GM18907 (cell line): Measurements from ENCODE around the gene LARGE1.

Experiments used
- ATAC-seq: cut with Tn5 transposase; IDR thresholded peaks from one replicate; pipeline ENCODE4 v1.9.1; 2021; ENCODE audit warnings: mild to moderate bottlenecking, moderate library complexity; ENCODE audit not compliant: unreplicated experiment

LARGE1 gene

GRCh38 chr22:33535937-33536875 lies 384.1 kb downstream of the LARGE1 start:
- ATAC-seq = no peak

DNA sequence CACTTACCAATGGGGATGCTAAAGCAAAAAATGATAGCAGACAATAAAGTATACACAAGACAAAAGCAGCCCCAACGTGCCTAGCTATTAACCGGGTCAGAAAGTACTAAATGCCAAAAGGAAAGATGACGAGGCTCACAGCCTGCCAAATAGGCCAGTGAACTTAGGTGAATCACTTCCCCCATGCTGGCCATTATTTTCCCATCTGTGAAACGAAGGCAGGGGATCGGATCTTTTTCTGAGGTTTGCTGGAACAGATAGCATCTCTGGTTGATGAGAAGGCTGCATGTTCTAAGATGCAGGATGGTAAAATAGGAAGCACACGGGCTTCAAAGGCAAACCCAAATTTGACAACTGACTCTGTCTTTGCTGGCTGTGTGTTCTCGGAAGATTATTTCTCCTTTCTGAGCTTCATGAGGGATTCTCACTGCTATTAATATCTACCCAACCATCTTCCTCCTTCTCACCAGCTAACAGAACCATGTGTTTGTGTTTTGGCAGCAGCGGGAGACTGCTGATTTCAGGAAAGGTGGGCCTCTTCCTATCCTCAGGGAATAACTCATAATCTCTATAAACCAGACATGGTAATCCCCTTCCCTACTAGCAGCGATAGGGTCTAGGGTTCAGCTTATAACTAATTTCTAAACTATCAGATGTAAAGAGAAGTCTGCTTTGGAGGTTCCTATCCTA lies 390.7 kb downstream of the LARGE1 start:
- ATAC-seq = no peak

DNA sequence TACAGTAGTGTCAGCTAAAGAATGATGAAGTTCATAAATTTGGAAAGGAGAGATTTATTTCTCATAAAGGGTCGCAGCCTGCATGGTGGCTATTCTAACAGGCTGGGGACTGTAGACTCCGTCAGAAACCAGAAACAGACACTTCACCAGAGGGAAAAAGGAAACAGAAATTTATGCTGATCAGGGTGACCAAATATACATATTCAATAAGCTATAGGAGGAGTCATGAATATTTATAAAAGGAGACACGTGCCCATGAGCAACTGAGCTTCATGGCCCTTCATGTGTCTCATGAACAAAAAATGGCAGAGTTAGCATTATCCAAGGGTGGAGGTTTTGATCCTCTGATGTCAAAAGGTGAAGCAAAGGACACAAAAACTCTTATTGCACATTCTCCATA lies 392.1 kb downstream of the LARGE1 start:
- no peak for ATAC-seq

GRCh38 chr22:33526434-33527107 lies 393.7 kb downstream of the LARGE1 start:
- ATAC-seq = no peak

DNA sequence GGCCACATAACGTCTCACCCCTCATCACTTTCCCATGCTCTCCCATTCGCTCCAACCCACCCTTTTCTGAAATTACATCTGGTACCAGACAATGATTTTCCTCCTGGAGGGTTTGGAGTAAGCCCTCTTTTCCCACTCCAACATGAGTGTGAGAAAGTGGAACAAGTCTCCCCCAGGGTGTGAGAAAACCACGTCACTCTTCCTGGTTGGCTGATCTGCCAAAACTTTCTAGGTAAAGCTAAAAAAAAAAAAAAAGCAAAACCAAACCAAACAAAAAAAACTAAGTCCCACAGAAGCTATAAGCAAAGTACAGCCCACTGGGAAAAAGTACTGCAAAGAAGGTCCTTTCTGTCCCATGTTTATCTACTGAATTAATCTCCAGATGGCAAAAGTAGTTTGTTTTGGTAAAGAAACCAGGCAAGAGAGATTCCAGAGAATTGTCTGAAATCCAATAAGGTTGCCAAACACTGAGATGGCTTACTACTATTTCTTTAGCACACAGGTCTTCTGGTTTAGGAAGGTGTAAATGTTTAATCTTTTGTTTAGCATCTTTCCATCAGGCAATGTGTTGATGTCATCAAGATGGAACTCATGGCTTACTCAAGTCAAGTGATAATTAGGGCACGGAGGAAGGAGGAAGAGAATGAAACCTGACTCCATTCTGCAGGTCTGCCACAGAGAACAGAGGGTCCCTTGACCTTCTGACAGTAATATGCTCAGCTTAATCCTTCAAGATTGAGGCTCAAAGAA lies 395.6 kb downstream of the LARGE1 start:
- ATAC-seq = no peak

- ATAC-seq = no peak
These were observed 398.2 kb downstream of the LARGE1 start for GRCh38 chr22:33521879-33522665.

DNA sequence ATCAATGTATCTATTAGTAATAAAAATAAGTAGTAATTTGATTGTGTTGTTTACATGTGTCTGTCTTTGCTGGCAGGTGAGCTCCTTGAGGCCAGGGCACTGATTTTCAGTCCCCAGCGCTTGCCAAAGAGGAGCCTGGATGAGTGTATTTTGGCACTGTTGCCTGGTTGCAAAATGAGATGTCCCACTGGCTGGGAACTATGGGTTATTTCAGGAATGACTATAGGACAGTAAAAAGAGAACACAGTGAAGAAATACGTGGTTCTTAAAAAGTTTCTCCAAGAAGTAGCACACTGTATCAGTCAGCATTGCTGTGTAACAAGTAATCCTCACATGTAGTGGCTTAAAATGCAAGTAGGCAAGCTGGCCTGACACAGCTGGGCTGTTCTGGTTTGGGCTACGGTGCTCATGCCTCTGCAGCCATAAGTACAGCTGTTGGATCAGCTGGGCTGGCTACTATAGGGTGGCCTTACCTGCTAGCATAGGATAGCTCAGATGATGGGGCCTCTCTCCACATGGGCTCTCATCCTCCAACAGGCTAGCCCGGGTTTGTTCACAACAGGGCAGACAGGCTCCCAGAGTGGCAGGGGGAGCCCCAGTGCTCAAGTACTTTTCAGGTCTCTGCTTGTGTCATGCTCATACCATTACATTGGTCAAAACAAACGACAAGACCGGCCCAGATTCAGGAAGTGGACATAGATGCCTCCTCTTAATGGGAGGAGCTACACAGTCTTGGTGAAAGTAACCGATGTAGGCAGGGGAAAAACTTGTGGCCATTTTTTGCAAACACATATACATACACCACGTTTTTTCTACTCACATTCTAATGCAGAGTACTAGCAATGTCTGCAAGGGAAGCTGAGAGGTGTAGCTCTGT lies 399.1 kb downstream of the LARGE1 start:
- ATAC-seq = no peak

DNA sequence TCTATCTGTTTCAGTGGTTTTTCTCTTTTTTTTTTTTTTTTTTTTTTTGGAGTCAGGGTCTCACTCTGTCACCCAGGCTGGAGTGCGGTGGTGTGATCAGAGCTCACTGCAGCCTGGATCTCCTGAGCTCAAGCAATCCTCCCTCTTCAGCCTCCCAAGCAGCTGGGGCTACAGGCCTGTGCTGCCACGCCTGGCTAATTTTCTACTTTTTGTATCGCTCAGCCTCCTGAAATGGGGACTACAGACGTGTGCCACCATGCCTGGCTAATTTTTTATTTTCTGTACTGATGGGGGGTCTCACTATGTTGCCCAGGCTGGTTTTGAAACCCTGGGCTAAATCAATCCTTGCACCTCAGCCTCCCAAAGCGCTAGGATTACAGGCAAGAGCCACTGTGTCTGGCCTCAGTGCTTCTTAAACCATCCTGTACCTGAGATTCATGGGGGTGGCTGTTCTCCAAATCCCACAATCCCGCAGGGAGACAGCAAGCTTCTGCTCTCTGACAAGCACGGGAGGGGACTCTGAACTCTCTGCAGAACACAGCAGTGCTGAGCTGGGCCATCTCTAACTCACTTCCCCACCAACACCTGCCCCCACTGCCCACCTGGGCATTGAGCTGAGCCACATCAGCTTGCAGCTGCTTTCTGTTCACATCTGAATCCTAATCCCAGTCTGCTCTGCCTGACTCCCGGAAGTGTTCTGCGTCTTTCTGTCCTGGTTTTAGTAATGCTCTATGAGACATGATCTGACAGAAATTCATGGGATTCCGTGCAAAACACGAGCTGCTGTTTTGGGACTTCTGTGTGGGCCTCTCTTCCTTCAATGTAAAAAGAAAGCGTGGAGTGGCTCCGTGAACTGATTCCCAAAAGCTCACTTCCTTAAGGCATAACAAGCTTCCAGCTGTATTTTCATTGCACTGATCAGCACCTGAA lies 400.0 kb downstream of the LARGE1 start:
- ATAC-seq = no peak

DNA sequence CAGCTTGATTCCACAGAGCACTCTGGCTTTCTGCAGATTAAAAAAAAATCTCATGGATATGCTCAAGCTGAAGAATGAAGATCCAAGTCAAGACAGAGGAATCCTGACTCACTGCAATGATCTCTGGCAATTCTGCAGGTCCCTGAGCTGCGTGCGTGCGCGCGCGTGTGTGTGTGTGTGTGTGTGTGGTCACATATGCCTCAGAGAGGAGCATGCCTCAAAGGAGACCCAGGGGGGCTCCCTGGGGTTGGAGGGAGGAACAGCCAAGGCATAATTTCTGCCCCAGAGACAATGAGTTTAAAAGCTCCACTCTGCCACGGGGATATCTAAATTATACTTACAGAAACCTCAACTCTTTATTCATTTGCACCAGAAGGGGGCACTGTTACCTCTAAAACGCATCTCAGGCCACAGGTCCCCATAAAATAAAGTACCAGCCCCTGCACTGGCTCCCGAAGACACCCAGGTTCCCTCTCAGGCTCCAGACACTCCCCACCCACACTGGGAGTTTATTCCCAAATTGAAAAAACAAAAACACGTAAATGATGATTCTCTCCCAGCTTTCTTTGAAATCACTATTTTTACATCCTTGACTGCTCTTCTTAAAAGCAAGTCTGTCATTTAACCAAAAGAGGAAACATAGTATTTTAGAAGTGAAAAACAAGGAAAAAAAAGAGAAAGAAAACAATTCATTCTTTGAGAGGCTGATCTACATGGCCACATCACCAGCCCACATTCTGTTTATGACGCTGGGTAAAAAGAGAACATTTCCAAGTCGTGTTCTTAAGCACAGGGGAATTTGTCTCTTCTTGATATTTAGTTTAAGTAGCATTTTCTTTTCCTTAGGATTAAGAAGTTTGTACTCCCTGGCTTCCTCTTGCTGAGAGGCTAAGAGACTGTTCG lies 401.0 kb downstream of the LARGE1 start:
- ATAC-seq = no peak

- ATAC-seq = no peak
These were observed 401.9 kb downstream of the LARGE1 start for GRCh38 chr22:33518405-33518804.

DNA sequence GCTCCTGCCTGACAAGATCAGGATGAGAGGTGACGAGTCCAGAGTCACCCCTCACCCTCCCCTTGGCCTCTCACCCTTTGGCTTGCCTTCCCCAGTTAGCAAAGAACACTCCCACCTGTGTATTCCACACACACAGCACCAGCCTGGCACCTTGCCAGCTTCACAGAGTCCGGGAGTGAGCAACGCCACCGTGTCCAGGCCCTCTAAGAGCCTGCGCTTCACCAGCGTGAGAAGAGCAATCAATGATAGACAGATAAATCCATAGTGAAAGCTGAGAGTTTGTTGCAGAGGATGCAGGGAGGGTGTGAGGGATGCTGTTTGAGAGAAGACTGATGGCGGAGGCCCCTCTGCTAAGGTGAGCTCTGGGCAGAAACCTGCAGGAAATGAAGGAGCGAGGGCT lies 404.5 kb downstream of the LARGE1 start:
- no peak for ATAC-seq

GRCh38 chr22:33513388-33514338 lies 406.6 kb downstream of the LARGE1 start:
- no peak for ATAC-seq

DNA sequence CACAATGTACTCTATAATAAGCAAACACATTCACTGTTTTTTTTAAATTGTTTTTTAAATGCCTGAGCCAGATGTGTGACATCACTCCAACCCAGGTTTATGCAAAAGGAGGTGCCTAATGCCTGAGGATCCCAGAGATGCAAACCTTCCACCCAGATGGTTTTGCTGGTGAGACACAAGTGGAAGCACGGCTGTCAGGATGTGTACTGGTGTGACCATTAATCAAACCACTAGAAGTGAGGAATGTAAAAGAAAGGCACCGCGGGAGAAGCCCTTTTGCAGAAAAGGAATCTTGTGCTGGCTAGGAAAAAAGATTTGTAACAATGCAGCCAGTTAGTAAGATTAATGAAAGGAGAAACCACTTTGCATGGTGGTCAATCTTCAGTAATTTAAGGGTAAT lies 407.4 kb downstream of the LARGE1 start:
- no peak for ATAC-seq

DNA sequence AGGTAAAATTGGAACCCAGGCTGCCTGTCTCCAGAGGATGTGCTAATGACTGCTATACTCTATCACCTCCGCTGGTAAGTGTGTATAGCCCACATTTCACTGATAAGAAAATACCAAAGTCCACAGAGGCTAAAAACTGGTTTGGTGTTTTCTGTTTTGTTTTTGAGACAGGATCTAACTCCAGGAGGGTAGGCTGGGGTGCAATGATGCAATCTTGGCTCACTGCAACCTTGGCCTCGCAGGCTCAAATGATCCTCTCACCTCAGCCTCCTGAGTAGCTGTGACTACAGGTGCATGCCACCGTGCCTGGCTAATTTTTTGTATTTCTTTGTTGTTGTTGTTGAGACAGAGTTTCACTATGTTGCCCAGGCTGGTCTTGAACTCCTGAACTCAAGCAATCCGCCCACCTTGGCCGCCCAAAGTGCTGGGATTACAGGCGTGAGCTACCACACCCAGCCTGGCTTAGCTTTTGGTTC lies 409.8 kb downstream of the LARGE1 start:
- ATAC-seq = no peak

DNA sequence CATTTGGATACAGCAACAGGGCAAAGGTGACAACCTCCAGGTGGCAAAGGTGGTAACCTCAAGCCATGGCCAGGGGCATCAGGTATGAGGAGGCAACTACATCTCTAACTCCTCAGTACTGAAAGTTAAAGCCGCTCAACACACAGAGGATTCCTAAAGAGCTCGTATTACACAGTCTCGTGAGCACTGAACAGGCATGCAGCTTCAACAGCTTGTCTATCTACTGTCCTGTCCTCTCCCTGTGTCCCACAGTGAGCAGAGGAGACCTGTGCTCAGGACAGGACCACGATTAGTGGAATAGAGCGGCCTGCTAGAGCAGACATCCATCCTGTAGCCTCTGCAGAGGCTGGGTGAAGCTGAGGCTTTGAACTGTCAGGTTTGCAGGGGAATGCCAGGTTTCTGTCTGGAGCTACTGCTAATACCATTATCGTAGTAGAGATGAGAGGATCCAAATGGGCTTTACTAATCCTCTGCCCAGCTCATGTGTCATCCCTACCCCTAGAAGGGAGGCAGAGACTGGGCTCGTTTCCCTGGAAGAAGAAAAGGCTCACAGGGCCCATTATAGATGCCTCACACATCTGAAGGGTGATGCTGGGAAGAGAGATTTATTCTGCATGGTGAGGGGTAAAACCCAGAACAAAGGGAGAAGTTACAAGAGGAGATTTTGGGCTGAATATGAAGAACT lies 415.2 kb downstream of the LARGE1 start:
- no peak for ATAC-seq
